ENCODE data around the gene WDR37.

The WDR37 gene

DNA sequence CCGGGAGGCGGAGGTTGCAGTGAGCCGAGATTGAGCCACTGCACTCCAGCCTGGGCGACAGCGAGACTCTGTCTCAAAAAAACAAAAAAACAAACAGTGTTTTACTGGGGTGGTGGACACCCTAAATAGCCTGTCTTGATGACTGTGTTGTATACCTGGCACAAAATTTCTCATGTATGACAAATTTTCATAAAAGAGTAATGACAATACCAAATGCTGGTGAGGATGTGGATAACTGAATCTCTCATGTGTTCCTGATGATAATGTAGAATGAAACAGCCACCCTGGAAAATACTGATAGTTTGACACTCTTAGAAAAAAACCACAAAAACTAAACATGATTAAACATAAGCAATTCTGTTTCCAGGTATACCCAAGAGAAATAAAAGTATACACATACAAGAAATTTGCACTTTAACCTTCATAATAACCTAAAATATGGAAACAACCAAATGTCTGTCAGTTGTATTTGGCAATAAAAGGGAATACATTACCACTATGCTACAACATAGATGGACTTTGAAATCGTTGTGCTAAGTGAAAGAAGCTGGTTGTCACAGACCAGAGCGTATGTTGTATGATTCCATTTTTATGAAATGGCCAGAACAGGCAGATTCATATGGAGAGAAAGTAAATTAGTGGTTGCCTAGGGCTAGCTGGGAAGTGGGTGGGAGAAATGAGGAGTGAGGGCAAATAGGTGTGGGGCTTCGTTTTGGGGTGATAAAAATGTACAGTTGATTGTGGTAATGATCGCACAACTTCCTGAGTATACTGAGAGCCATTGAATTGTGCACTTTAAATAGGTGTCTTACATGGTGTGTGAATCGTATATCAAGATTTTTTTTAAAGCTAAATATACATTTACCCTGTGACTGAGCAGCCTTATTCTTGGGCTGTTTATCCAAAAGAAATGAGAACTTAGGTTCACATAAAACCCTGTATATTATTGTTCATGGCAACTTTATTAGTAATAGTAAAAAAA lies 12.5 kb downstream of the WDR37 start:
- DNase-seq (ENCODE audit: low read depth in 2 of 2): no peak
- TF ChIP-seq, protein P1, sequence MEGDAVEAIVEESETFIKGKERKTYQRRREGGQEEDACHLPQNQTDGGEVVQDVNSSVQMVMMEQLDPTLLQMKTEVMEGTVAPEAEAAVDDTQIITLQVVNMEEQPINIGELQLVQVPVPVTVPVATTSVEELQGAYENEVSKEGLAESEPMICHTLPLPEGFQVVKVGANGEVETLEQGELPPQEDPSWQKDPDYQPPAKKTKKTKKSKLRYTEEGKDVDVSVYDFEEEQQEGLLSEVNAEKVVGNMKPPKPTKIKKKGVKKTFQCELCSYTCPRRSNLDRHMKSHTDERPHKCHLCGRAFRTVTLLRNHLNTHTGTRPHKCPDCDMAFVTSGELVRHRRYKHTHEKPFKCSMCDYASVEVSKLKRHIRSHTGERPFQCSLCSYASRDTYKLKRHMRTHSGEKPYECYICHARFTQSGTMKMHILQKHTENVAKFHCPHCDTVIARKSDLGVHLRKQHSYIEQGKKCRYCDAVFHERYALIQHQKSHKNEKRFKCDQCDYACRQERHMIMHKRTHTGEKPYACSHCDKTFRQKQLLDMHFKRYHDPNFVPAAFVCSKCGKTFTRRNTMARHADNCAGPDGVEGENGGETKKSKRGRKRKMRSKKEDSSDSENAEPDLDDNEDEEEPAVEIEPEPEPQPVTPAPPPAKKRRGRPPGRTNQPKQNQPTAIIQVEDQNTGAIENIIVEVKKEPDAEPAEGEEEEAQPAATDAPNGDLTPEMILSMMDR (IDR thresholded peaks at IDR 0.05; ENCODE audit: low read depth, low read length): no peak
- H3K4me3 ChIP-seq (replicated peaks in 1 of 2; ENCODE audit: low read depth in 2 of 2, low read length in 2 of 2): no peak overlapping the region

DNA sequence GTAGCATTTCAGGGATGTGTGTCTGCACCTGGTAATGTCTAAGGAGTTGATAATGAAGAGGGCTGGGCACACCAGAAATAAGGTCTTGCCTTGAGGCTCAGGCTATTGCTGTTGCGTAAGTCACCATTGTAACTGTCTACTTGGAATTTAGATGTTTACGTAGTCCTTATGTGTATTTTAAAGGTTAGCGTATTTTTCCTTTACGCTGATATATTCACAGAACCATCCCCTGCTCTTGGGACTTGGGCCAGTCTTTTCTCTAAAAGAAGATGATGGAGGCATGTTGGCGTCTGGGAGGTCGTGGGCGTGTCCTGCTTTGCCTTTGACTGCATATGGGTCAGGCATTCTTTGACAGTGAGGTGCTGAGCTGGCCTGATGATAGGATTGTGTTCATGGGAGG lies 14.7 kb downstream of the WDR37 start:
- peak in 1 of 2 donors; percentile 17 for DNase-seq (ENCODE audit: low read depth in 2 of 2)
- no peak overlapping the region for H3K4me3 ChIP-seq (replicated peaks in 1 of 2; ENCODE audit: low read depth in 2 of 2, low read length in 2 of 2)
- TF ChIP-seq, protein P1 (IDR thresholded peaks at IDR 0.05; ENCODE audit: low read depth, low read length): no peak

DNA sequence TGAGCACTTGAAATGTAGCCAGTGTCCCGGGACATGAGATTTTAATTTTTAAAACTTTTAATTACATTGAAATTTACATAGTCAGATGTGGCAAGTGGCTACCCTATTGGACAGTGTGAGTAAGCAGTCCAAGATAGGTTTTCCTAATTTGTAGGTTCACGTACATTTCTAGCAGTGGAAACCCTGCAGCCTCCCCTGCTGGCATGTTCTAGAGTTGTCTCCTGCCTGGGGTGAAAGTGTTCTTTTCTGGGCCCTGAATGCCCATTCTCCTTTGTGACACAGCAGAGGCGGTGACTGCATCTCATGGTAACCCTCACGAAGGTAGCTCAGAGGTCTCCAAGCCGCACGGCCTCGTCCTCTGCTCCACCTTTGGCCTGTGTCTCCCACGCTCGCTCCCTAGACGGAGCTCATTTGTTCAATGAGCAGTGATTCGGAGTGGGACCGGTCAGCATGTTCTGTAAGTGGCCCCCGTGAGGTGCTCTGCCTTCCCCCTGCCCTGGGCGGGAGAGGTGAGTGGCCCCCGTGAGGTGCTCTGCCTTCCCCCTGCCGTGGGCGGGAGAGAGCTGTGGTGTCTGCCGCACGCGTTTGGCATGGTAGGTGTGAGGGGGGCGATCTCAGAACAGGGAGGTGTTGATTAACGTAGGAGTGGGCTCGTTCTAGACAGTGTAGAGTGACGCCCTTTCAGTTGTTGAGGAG lies 18.0 kb downstream of the WDR37 start:
- TF ChIP-seq, protein P1 (IDR thresholded peaks at IDR 0.05; ENCODE audit: low read depth, low read length): no peak
- no peak for DNase-seq (ENCODE audit: low read depth in 2 of 2)
- no peak overlapping the region for H3K4me3 ChIP-seq (replicated peaks in 1 of 2; ENCODE audit: low read depth in 2 of 2, low read length in 2 of 2)

DNA sequence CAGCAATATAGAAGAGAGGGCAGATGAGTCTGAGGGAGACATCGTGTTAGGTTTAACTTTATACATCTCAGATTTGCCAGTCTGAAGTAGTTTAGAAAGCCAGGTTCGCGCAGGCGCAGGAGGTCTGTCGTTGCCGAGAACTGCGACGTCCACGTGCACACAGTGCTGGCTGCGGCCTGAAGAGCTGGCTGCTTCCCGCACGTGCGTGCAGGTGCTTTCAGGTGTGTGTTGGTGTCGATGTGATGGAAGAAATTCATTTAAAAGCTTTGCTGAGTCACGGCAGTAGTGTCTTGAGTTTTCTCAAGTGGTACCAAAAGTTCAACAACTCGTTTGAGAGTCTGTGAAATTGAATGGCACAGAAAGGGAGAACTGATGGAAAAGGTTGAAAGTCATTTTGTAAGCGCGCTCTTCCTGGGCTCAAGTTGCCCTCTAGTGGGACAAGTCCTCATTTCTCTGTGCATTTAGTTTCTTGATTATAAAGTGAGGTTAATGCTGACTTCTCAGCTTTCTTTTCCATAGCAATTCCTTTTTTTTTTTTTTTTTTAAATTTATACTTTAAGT lies 18.6 kb downstream of the WDR37 start:
- TF ChIP-seq, protein P1 (IDR thresholded peaks at IDR 0.05; ENCODE audit: low read depth, low read length): no peak
- peak; percentile 24 to 41 for DNase-seq (ENCODE audit: low read depth in 2 of 2)

DNA sequence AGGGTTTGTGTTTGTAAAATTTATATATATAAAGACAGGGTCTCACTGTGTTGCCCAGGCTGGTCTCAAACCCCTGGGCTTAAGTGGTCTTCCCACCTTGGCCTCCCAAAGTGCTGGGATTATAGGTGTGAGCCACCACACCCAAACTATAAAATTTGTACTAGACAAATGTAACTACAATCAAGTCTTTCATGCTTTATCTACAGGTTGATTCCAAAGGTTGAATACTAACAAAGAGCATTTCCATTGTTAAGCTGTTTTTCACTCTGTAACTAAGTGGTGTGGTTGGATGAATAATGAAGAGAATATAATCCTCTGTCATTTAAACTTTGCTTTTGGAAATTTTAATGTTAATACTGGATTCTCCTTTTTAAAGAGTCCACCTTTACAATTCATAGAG lies 22.5 kb downstream of the WDR37 start:
- H3K4me3 ChIP-seq (replicated peaks in 1 of 2; ENCODE audit: low read depth in 2 of 2, low read length in 2 of 2): no peak overlapping the region
- TF ChIP-seq, protein P1 (IDR thresholded peaks at IDR 0.05; ENCODE audit: low read depth, low read length): no peak
- DNase-seq (ENCODE audit: low read depth in 2 of 2): no peak

More for the DNA sequence above, 18.6 kb downstream of the WDR37 start:
- H3K4me3 ChIP-seq (replicated peaks in 1 of 2; ENCODE audit: low read depth in 2 of 2, low read length in 2 of 2): no peak overlapping the region

DNA sequence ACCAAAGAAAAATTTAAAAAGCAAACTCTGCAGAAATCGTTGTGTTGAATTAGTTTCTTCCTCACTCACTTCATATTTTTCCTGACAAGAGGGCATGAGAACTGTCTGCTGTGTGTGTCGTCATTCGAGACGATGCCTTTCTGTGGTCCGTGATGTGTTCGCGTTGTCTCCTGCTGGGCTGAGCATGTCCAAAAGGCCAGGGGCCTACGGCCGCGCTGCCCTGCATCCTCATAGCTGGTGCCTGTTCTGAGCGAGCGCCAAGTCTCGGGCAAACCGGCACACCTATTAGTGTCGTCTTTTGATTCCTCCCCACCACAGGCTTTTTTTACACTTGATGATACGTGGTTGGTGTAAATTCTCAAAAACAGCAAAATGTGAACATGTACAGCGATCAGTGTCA lies 27.4 kb downstream of the WDR37 start:
- TF ChIP-seq, protein P1 (IDR thresholded peaks at IDR 0.05; ENCODE audit: low read depth, low read length): no peak
- H3K4me3 ChIP-seq (replicated peaks in 1 of 2; ENCODE audit: low read depth in 2 of 2, low read length in 2 of 2): no peak overlapping the region
- no peak for DNase-seq (ENCODE audit: low read depth in 2 of 2)
